Hematopoietic multipotent progenitor cell treated with erythropoietin and hydrocortisone succinate and interleukin-3 and kit ligand, for 8 days (in vitro differentiated cells): ENCODE measurements around the gene CYP26C1.

ENCODE experiments used
- DNase-seq: peaks from one replicate; pipeline ENCODE4 v3.0.0-alpha.2; 2015

CYP26C1 gene

GRCh38 chr10:93059975-93060886, at the start of gene CYP26C1:
CYP26C1 (plus strand) TSS chr10:93060798; CDS start chr10:93061264, 466 bp downstream.
- no peak for DNase-seq

GRCh38 chr10:93015722-93016121, 44.9 kb upstream of the CYP26C1 start:
- DNase-seq: no peak

- DNase-seq: no peak
Measured at GRCh38 chr10:93023013-93023650, 37.5 kb upstream of the CYP26C1 start.

GRCh38 chr10:93026072-93026471, 34.5 kb upstream of the CYP26C1 start:
- DNase-seq: no peak

- no peak for DNase-seq
Measured at GRCh38 chr10:93027508-93027907, 33.1 kb upstream of the CYP26C1 start.

- no peak for DNase-seq
Measured at GRCh38 chr10:93028883-93029282, 31.7 kb upstream of the CYP26C1 start.

DNA sequence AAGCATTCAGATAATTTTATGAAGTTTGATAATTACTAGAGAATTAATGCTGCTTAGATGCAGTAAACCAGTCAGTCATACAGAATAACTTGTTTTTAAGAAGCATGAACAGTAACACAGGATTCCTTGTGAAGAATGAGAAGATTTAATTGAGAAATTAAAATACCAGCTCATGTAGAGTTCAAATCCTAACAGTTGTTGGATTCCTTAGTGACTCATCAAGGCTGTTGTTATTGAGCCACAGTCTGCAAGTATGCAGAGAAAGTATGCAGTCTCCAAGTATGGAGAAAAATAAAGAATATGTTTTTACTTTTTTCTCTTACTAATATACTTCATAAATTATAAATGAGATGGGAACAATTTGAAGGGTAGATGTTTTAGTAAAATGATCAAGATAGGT, 30.2 kb upstream of the CYP26C1 start:
- DNase-seq: no peak

DNA sequence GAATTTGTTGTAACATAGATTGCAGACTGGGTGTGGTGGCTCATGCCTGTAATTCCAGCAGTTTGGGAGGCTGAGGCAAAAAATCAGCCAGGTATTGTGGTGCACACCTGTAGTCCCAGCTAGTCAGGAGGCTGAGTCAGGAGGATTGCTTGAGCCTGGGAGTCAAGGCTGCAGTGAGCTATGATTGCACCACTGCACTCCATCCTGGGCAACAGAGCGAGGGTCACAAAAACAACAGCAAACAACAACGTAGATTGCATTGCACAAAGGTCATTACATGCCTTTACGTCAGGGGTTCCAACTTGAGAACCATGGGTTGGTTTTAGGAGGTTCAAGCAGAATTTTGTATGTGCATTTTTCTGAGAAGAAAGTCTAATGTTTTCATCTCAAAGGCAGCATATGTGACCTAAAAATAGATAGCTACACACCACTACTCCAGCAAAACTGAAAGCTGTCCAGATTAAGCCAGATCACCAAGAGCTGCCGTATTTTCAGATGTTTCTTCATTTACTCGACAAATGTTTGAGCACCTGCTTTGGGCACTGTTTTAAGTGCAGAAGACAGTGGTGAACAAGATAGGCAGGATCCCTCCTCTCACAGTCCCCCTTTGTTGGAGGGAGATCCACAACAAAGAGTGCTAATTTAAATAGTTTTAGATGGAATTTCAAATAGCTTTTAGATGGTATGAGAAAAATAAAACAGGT, 28.3 kb upstream of the CYP26C1 start:
- no peak for DNase-seq

DNA sequence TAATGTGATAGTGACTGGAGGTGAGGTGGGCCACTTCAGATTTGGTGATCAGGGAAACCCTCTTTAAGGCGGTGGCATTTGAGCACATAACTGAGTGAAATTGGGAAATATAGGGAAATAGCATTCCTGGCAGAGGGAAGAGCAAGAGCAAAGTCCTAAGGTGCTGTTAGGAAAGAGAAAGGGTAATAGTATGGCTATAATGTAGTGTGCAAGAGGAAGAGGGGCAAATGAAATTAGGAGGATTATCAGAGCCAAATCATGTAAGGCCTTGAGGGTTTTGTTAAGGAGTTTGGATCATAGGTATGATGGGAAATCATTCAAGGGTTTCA, 27.8 kb upstream of the CYP26C1 start:
- DNase-seq: no peak

DNA sequence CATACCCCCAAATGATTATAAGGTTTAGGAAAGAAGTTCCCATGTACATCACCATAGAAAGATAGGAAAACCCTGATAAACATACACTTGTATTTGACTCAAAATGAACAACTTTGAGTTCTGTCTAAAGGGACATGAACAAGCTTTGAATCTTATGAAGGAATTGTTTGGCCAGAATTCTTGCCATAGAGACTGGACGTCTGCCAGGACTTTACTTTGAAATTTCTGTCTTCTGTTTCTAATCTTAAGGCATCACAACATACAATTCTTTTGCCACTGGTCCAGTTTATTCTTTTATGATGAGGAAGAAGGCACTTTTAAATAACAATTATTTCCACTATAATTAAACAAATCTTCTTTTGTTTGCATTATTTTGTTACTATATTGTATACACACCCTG, 26.2 kb upstream of the CYP26C1 start:
- DNase-seq: no peak

DNA sequence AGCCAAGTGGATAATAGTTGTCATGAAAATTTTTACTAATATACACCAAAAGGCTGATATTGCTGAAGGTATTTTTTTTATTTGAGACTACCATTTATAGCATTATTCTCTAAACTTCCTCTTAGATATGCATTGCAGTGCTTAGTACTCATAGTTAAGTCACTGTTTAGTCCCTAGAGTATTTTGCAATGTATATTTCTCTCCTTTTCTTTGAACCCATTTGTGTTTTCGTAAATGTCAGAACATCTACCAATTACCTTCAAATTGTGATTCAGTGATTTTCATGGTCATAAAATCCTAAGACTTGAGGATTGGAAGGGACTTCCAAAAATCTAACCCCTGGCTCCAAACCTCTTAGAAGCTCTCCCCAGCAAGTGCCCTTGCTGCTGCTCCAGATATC, 21.5 kb upstream of the CYP26C1 start:
- DNase-seq: no peak

- peak; percentile 63 for DNase-seq
Measured at GRCh38 chr10:93039721-93040120, 20.9 kb upstream of the CYP26C1 start.

DNA sequence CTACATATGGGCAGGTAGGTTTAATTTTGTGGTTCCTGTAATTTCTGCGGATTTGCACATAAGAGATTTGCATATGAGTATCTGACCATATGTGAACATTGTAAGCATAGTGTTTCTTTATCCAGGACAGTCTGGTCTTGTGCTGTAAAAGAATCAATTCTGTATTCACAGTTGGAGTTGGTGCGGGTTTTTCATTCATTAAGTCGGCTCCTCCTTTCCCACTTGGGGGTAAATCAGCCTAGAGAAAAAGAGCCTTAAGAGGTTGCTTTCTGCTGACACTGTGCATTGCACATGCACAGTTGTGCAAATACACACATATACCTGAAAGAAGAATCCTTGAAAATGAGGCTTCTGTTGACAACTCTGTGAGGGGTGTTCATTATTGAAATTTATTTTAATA, 6.1 kb upstream of the CYP26C1 start:
- DNase-seq: no peak

GRCh38 chr10:93058139-93058538, 2.5 kb upstream of the CYP26C1 start:
- DNase-seq: no peak

- DNase-seq: no peak
Measured at GRCh38 chr10:93060887-93061593, 442 bp downstream of the CYP26C1 start.

GRCh38 chr10:93061594-93062513, 1.3 kb downstream of the CYP26C1 start:
- no peak for DNase-seq

DNA sequence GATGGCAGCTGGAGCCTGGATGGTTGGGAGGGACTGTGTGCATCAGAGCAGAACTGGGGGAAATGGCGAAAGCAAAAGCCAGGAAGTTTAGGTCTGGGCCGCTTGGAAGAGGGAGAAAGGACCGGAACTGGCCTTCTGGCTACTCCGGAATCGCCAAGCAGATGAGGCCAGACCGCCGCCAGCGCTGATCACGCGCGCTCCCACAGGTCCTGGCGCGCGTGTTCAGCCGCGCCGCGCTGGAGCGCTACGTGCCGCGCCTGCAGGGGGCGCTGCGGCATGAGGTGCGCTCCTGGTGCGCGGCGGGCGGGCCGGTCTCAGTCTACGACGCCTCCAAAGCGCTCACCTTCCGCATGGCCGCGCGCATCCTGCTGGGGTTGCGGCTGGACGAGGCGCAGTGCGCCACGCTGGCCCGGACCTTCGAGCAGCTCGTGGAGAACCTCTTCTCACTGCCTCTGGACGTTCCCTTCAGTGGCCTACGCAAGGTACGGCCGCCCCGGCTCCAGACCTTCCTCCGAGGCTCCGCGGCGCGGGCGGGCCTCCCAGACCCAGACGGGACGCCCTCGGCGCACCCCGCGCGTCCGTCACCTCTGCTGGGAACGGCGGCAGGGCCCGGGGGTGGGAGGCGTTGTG, 2.0 kb downstream of the CYP26C1 start:
- peak; percentile 60 for DNase-seq

GRCh38 chr10:93063144-93063976, 2.8 kb downstream of the CYP26C1 start:
- no peak for DNase-seq

DNA sequence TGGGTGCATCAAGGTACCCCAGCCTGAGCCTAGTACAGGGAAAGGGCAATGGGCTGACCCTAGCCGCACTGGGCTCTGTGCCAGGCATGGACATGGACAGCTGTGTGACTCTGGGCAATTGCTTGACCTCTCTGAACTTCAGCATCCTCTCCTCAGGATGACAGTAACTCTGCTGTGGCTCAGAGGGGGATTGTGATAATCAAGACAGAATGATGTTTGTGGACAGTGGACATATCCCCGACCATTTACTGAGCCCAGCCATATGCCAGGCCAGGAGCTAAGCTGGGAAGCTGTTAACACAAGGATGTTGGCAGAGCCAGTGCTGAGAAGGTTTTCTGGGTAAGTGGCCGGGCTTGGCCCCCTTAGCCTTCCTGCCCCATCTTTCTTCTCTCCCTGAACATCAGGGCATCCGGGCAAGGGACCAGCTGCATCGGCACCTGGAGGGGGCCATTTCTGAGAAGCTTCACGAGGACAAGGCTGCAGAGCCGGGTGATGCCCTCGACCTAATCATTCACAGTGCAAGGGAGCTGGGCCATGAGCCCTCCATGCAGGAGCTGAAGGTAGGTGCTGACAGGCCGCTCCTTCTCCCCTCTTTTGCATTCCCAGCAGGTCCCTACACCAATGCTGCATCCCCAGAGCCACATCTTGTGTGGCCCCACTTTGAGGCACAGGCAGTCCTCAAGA, 3.5 kb downstream of the CYP26C1 start:
- DNase-seq: no peak
